Gastrocnemius medialis (tissue), 4 donors: ENCODE measurements around the gene PAGR1. TPM values are rescaled to one million over a fixed set of nuclear protein-coding genes. Genes with fewer than 3 reads are reported as not detected.
"Not testable (repeated sequence)": the region's sequence is repeated elsewhere in the genome, so short reads cannot be mapped to it uniquely, and the experiment has no call there.

Source experiments
- ATAC-seq, 2 donors: fragments of 150-250 bp; one replicate each; pipeline ENCODE4 v1.9.1; 2016
- DNase-seq, 2 donors: peaks; one replicate each; pipeline ENCODE4 v3.0.0-alpha.2; 2019
- H3K27ac ChIP-seq, 4 donors: fragments of 200-600 bp; sonication (generic); 1 replicate in 1 of 4; 2 replicates in 3 of 4; pipeline ENCODE4 v1.5.1; 2016 to 2018; ENCODE audit warnings: mild to moderate bottlenecking in 2 of 4, moderate library complexity in 1 of 4
- H3K27me3 ChIP-seq, 3 donors: fragments of 200-600 bp; sonication (generic) in 2 of 3; 1 replicate in 1 of 3; 2 replicates in 2 of 3; pipeline versions ENCODE4 v1.5.1 to v1.6.0; 2016 to 2019; ENCODE audit warnings: mild to moderate bottlenecking in 1 of 3, moderate library complexity in 1 of 3
- H3K36me3 ChIP-seq, 2 donors: fragments of 200-600 bp; sonication (generic) in 1 of 2; one replicate each; pipeline ENCODE4 v1.5.1; 2017 to 2018
- H3K4me1 ChIP-seq, 2 donors: fragments of 200-600 bp; sonication (generic) in 1 of 2; one replicate each; pipeline ENCODE4 v1.5.1; 2016 to 2017; ENCODE audit warnings: mild to moderate bottlenecking in 2 of 2
- H3K4me3 ChIP-seq, 4 donors: fragments of 200-600 bp; sonication (generic) in 3 of 4; 1 replicate in 1 of 4; 2 replicates in 3 of 4; pipeline ENCODE4 v1.5.1; 2016 to 2019; ENCODE audit warnings: mild to moderate bottlenecking in 2 of 4
- H3K9me3 ChIP-seq, 3 donors: fragments of 200-600 bp; sonication (generic) in 2 of 3; 1 replicate in 1 of 3; 2 replicates in 2 of 3; pipeline ENCODE4 v1.5.1; 2016 to 2019
- POLR2A ChIP-seq, 2 donors: fragments of 450-650 bp; IDR thresholded peaks; one replicate each; pipeline ENCODE4 v1.6.1; 2017; ENCODE audit warnings: antibody characterized with exemption in 2 of 2, mild to moderate bottlenecking in 2 of 2, moderate library complexity in 2 of 2
- in situ Hi-C, 4 donors: fragments of 200-750 bp; cut with MboI; loops; one replicate each; pipeline versions ENCODE4 v1.15.0 to v1.8.0; 2017; ENCODE audit warnings: low sequenced_read_pairs in 4 of 4
- intact Hi-C: fragments of 100-400 bp; cut with DNase I; formaldehyde crosslinking; loops from one replicate; pipeline ENCODE4 v1.15.1; 2023; ENCODE audit warnings: low total_unique reads
- total RNA-seq, 4 donors: library from RNA; depleted of rRNA; stranded (reverse); fragments of >200 nt; gene quantifications; one replicate each; pipeline versions ENCODE4 v1.1.0 to v1.2.3, GENCODE V29; 2016
- TF ChIP-seq, protein P1 (sequence below), 5 experiments: fragments of 450-650 bp in 3 of 5; fragments of 200-600 bp in 2 of 5; sonication (generic) in 2 of 5; IDR thresholded peaks in 4 of 5; conservative IDR thresholded peaks in 1 of 5; 1 replicate in 4 of 5; 2 replicates in 1 of 5; pipeline ENCODE4 v1.5.1; 2016 to 2019; ENCODE audit warnings: antibody characterized with exemption in 5 of 5, mild to moderate bottlenecking in 3 of 5, moderate library complexity in 3 of 5

Gene PAGR1
- total RNA-seq, 4 donors from 2014 or later, result 15.5 to 29.2 (median 21.7) TPM

DNA sequence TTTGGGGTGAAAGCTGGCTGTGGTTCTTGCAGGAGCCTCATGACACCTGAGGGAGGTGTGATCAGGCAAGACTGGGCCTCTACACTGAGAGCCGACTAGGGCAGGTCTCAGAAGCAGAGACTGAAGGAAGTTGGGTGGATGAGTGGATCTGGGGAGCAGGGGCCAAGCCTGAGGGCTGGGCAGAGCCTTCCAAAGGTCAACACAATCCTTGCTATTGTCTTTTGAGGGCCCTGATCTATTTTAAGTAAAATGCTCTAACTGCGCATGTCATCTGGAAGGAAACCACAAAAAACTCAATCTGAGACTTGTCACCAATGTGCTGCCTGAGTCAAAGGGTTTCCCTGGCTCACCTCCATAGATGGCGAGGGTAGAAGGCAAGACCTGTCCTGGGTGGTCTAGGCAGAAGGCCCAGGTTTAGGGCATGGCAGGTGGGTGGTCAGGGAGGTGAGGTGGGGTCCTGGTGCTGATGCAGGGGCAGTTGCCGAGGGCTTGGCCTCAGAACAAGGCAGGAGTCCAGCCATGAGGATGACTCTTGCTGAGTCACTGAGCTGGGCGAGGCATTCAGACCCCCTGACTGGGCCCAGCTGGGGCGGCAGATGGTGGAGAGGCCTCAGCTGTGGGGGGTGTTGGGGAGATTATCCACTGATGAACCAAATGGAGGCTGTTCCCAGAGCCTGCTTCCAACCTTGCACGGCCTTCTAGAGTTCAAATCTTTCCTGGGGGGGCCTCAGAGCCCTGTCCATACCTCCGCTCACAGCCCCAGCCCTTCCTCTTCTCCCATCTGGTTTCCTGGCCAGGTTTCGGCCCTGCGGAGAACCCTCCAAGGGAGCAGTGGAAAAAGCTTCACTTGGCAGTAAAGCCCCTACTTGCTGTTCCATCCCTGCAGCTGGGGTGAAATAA is 9.4 kb downstream of the PAGR1 start:
- Histone ChIP-seq H3K27me3 (no peaks in the 10 kb centered on the region), H3K36me3 (no peaks in the 10 kb centered on the region), H3K4me1 (peaks cover 48 to 52% of the 10 kb centered on the region in 2 donors), H3K27ac (peak overlapping the region; percentile 63 to 71 (median 68)), H3K4me3 (peak overlapping the region in 1 of 4 donors; percentile 5), H3K9me3 (no peaks in the 10 kb centered on the region)
- intact Hi-C loops (no loop called here), in situ Hi-C loops (no loop called here)
- ATAC-seq (peak in 1 of 2 donors; percentile 31), DNase-seq (no peak)
- TF ChIP-seq, protein P1, sequence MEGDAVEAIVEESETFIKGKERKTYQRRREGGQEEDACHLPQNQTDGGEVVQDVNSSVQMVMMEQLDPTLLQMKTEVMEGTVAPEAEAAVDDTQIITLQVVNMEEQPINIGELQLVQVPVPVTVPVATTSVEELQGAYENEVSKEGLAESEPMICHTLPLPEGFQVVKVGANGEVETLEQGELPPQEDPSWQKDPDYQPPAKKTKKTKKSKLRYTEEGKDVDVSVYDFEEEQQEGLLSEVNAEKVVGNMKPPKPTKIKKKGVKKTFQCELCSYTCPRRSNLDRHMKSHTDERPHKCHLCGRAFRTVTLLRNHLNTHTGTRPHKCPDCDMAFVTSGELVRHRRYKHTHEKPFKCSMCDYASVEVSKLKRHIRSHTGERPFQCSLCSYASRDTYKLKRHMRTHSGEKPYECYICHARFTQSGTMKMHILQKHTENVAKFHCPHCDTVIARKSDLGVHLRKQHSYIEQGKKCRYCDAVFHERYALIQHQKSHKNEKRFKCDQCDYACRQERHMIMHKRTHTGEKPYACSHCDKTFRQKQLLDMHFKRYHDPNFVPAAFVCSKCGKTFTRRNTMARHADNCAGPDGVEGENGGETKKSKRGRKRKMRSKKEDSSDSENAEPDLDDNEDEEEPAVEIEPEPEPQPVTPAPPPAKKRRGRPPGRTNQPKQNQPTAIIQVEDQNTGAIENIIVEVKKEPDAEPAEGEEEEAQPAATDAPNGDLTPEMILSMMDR (IDR thresholded peaks at IDR 0.05 in 4 of 5, conservative IDR thresholded peaks at IDR 0.05 in 1 of 5), result no peak
- TF ChIP-seq POLR2A (IDR thresholded peaks at IDR 0.05), result no peak

DNA sequence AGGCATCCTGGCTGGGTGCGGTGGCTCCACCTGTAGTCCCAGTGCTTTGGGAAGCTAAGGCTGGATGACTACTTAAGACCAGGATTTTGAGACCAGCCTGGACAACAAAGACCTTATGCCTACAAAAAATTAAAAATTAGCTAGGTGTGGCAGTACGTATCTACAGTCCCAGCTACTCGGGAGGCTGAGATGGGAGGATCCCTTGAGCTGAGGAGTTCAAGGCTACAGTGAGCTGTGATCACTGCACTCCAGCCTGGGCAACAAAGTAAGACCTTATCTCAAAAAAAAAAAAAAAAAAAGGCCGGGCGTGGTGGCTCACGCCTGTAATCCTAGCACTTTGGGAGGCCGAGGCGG is 10.4 kb downstream of the PAGR1 start:
- in situ Hi-C loops, result no loop called here
- Histone ChIP-seq H3K36me3 (peaks cover 0 to 8% of the 10 kb centered on the region in 2 donors), H3K27ac (peak overlapping the region in 3 of 4 donors; percentile 36 to 70 (median 63)), H3K9me3 (no peaks in the 10 kb centered on the region), H3K4me1 (peaks cover 40 to 43% of the 10 kb centered on the region in 2 donors), H3K4me3 (no peak overlapping the region), H3K27me3 (no peaks in the 10 kb centered on the region)
- TF ChIP-seq, protein P1 (IDR thresholded peaks at IDR 0.05 in 4 of 5, conservative IDR thresholded peaks at IDR 0.05 in 1 of 5), result no peak
- no peak for TF ChIP-seq POLR2A (IDR thresholded peaks at IDR 0.05)
- ATAC-seq (no peak), DNase-seq (no peak)
- intact Hi-C loops, result no loop called here

DNA sequence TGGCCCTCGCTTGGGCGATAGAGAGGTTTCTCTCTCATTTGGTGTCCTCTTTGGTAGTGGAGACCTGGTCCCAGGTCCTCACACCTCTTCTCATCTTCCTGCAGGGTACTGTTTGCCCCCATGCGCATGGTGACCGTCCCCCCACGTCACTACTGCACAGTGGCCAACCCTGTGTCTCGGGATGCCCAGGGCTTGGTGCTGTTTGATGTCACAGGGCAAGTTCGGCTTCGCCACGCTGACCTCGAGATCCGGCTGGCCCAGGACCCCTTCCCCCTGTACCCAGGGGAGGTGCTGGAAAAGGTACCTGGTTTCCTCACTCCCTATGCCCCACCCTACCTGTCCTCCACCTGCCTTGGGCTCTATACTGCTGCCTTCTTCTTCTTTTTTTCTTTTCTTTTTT is 14.8 kb downstream of the PAGR1 start:
- Histone ChIP-seq H3K4me1 (peaks cover 4 to 5% of the 10 kb centered on the region in 2 donors), H3K9me3 (no peaks in the 10 kb centered on the region), H3K27ac (no peak overlapping the region), H3K4me3 (no peak overlapping the region), H3K27me3 (no peaks in the 10 kb centered on the region), H3K36me3 (peaks cover 0 to 34% of the 10 kb centered on the region in 2 donors)
- DNase-seq, result no peak
- in situ Hi-C loops (no loop called here), intact Hi-C loops (no loop called here)
- TF ChIP-seq, protein P1 (IDR thresholded peaks at IDR 0.05 in 4 of 5, conservative IDR thresholded peaks at IDR 0.05 in 1 of 5), result no peak
- no peak for TF ChIP-seq POLR2A (IDR thresholded peaks at IDR 0.05)
- ATAC-seq, result no peak

DNA sequence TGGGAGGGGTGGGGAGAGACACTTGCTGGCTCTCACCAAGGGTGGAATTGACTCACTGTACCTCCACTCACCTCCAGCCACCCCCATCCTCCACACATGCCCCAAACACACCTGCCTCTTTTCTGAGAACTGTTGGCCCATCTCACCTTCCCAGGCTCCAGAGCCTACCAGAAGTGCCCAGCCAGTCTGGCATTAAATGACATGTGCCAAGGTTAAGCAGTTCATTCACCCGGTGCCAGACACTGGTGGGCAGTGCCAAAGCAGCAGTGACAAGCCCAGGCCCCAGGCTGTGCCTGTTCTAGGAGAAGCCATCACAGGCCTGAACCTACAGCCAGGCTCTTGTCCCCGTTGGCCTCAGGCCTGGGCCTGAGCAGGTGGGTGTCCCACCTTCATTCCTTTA is 15.5 kb downstream of the PAGR1 start:
- in situ Hi-C loops (no loop called here), intact Hi-C loops (no loop called here)
- DNase-seq (peak in 1 of 2 donors; percentile 35), ATAC-seq (peak in 1 of 2 donors; percentile 18)
- TF ChIP-seq, protein P1 (IDR thresholded peaks at IDR 0.05 in 4 of 5, conservative IDR thresholded peaks at IDR 0.05 in 1 of 5), result no peak
- no peak for TF ChIP-seq POLR2A (IDR thresholded peaks at IDR 0.05)
- Histone ChIP-seq H3K27ac (no peak overlapping the region), H3K4me3 (no peak overlapping the region), H3K27me3 (no peaks in the 10 kb centered on the region), H3K4me1 (no peaks in the 10 kb centered on the region), H3K36me3 (peaks cover 0 to 37% of the 10 kb centered on the region in 2 donors), H3K9me3 (no peaks in the 10 kb centered on the region)

DNA sequence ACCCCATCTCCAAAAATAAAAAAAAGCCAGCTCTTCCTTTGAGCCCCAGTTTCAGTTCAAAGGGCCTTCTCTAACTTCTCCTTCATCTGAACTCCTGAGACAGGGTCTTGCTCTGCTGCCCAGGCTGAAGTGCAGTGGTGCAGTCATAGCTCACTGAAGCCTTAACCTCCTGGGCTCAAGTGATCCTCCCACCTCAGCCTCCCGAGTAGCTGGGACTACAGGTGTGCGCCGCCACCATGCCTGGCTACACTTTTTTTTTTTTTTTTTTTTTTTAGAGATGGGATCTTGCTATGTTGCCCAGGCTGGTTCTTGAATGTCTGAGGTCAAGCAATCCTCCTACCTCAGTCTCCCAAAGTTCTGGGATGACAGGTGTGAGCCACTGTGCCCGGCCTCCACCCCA is 17.3 kb downstream of the PAGR1 start:
- H3K9me3 ChIP-seq, H3K27me3 ChIP-seq, DNase-seq, intact Hi-C loops, ATAC-seq, H3K4me1 ChIP-seq, in situ Hi-C loops, H3K4me3 ChIP-seq, H3K27ac ChIP-seq: not testable (repeated sequence)
- H3K36me3 ChIP-seq, result peaks cover 0 to 53% of the 10 kb centered on the region in 2 donors
